Psoas muscle (tissue), 8 donors: ENCODE data around the gene PCBP3. TPM values are rescaled to one million over a fixed set of nuclear protein-coding genes. Genes with fewer than 3 reads are reported as not detected.
"Not testable (repeated sequence)": the region's sequence is repeated elsewhere in the genome, so short reads cannot be mapped to it uniquely, and the experiment has no call there.

Source experiments
- ATAC-seq, 4 donors: fragments of 200-7000 bp; cut with Tn5 transposase; one replicate each; pipeline ENCODE4 v1.9.1; 2020; ENCODE audit warnings: moderate library complexity in 3 of 4, mild to moderate bottlenecking in 2 of 4
- DNase-seq, 2 donors: peaks; one replicate each; pipeline ENCODE4 v3.0.0-alpha.2; 2020
- H3K27ac ChIP-seq: fragments of 200-600 bp; one replicate; pipeline ENCODE4 v1.8.0; 2022
- H3K27me3 ChIP-seq, 3 donors: fragments of 200-600 bp in 1 of 3; one replicate each; pipeline versions ENCODE4 v1.6.1 to v1.8.0; 2013 to 2022; ENCODE audit warnings: low read length in 2 of 3, mild to moderate bottlenecking in 2 of 3, moderate library complexity in 1 of 3; ENCODE audit not compliant: insufficient read depth in 3 of 3
- H3K36me3 ChIP-seq, 2 donors: fragments of 200-600 bp in 1 of 2; one replicate each; pipeline versions ENCODE4 v1.6.1 to v1.8.0; 2013 to 2022; ENCODE audit warnings: low read depth in 1 of 2, mild to moderate bottlenecking in 1 of 2, moderate library complexity in 1 of 2; ENCODE audit not compliant: insufficient read depth in 1 of 2
- H3K4me1 ChIP-seq: fragments of 200-600 bp; one replicate; pipeline ENCODE4 v1.8.0; 2022
- H3K4me3 ChIP-seq: fragments of 200-600 bp; one replicate; pipeline ENCODE4 v1.8.0; 2022; ENCODE audit warnings: mild to moderate bottlenecking
- H3K9me3 ChIP-seq: fragments of 200-600 bp; one replicate; pipeline ENCODE4 v1.8.0; 2022
- WGBS, 3 donors: extraction: QIAGEN DNeasy Blood & Tissue Kit; methylation state at CpG; one replicate each; pipeline versions ENCODE4 v1.1.6 to v1.1.7; 2013; 5-methylcytosine and 5-hydroxymethylcytosine counted together
- intact Hi-C, 2 donors: fragments of 100-400 bp; cut with DNase I; formaldehyde crosslinking; loops; one replicate each; pipeline versions ENCODE4 v1.11.0 to v1.14.2; 2022
- polyA plus RNA-seq, 3 donors: library from polyadenylated mRNA; stranded (reverse); fragments of 200-250 nt; gene quantifications; one replicate each; pipeline ENCODE4 v1.2.3, GENCODE V29; 2013
- total RNA-seq, 4 donors: library from RNA; stranded (reverse); fragmentation: NEBNext Ultra II Directional in 2 of 4; extraction: Animal tissue kit (Norgen Biotek cat#: 25700) in 2 of 4; gene quantifications; one replicate each; pipeline versions ENCODE4 v1.2.1 to v1.2.4, GENCODE V29; 2021 to 2023
- TF ChIP-seq, protein P1 (sequence below): fragments of 200-600 bp; IDR thresholded peaks from one replicate; pipeline ENCODE4 v1.8.0; 2022; ENCODE audit warnings: antibody characterized with exemption
- donor health status: healthy with polysubstance abuse.
- donor health status: DM: no; HTN: no; CAD: no; lungs with moderate emphysema.
- donor health status: Bipolar disorder and iron deficiency.
- donor health status: healthy.
- donor health status: DM: yes; HTN: yes; CAD: no.
- donor health status: DM: no; HTN: no; CAD: no.
- donor health status: DM: no; HTN: no; CAD: no.
- donor health status: DM: yes; HTN: yes; CAD: no.

Gene PCBP3
- total and polyA plus RNA-seq, 7 donors = 0.10 to 0.91 (median 0.33) TPM; not detected in 1

DNA sequence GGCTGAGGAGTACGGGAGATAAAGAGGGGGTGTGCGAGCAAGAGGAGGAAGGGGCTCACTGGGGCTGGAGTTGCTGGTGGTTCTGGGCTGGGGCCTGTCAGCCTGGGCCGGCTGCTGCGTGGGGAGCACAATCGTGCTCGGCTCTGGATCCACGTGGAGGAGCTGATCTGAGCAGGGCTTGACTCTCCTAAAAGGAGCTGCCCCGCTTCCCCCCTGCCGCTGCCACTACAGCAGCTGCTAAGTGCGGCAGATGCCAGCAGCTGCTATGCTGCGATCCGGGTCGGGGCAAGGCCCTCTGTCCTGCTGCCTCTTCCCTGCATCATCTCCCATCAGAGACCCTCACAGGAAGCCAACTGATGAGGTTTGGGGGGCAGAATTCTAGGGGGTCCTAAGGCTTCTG is 165.9 kb downstream of the PCBP3 start:
- TF ChIP-seq, protein P1, sequence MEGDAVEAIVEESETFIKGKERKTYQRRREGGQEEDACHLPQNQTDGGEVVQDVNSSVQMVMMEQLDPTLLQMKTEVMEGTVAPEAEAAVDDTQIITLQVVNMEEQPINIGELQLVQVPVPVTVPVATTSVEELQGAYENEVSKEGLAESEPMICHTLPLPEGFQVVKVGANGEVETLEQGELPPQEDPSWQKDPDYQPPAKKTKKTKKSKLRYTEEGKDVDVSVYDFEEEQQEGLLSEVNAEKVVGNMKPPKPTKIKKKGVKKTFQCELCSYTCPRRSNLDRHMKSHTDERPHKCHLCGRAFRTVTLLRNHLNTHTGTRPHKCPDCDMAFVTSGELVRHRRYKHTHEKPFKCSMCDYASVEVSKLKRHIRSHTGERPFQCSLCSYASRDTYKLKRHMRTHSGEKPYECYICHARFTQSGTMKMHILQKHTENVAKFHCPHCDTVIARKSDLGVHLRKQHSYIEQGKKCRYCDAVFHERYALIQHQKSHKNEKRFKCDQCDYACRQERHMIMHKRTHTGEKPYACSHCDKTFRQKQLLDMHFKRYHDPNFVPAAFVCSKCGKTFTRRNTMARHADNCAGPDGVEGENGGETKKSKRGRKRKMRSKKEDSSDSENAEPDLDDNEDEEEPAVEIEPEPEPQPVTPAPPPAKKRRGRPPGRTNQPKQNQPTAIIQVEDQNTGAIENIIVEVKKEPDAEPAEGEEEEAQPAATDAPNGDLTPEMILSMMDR = no peak
- H3K4me1 ChIP-seq = no peaks in the 10 kb centered on the region
- H3K36me3 ChIP-seq = no peaks in the 10 kb centered on the region
- no peak for ATAC-seq
- peaks cover 0 to 27% (median 4%) of the 10 kb centered on the region in 3 donors for H3K27me3 ChIP-seq
- H3K4me3 ChIP-seq = no peak overlapping the region
- no peak overlapping the region for H3K27ac ChIP-seq
- no peak for DNase-seq
- intact Hi-C loops = no loop called here
- H3K9me3 ChIP-seq = no peaks in the 10 kb centered on the region
- WGBS, 3 donors = 34 to 50% (median 37%) methylated on average over 13 of the region's 13 CpGs

- intact Hi-C loops = no loop called here
- Histone ChIP-seq H3K9me3 (no peaks in the 10 kb centered on the region), H3K27ac (no peak overlapping the region), H3K36me3 (no peaks in the 10 kb centered on the region), H3K27me3 (peaks cover 0 to 22% (median 2%) of the 10 kb centered on the region in 3 donors), H3K4me1 (no peaks in the 10 kb centered on the region), H3K4me3 (no peak overlapping the region)
- TF ChIP-seq, protein P1 = no peak
- ATAC-seq = no peak
- no peak for DNase-seq
- WGBS, 3 donors = 70 to 76% (median 71%) methylated on average over 5 of the region's 5 CpGs
Measured at GRCh38 chr21:45811136-45811535, 167.6 kb downstream of the PCBP3 start.

GRCh38 chr21:45814210-45814940 is 170.8 kb downstream of the PCBP3 start:
- ATAC-seq, H3K9me3 ChIP-seq, H3K4me1 ChIP-seq, H3K36me3 ChIP-seq, DNase-seq, H3K4me3 ChIP-seq, H3K27ac ChIP-seq, intact Hi-C loops: not testable (repeated sequence)
- H3K27me3 ChIP-seq = peaks cover 0 to 26% (median 2%) of the 10 kb centered on the region in 3 donors

DNA sequence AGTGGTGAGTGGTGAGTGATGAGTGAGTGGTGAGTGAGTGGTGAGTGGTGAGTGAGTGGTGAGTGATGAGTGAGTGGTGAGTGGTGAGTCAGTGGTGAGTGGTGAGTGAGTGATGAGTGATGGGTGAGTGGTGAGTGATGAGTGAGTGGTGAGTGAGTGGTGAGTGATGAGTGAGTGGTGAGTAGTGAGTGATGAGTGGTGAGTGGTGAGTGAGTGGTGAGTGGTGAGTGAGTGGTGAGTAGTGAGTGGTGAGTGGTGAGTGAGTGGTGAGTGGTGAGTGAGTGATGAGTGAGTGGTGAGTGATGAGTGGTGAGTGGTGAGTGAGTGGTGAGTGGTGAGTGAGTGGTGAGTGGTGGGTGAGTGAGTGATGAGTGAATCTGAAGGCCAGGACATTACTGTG is 172.3 kb downstream of the PCBP3 start:
- peaks cover 0 to 26% (median 2%) of the 10 kb centered on the region in 3 donors for H3K27me3 ChIP-seq
- H3K4me1 ChIP-seq, H3K9me3 ChIP-seq, ATAC-seq, H3K4me3 ChIP-seq, intact Hi-C loops, H3K36me3 ChIP-seq, DNase-seq, H3K27ac ChIP-seq: not testable (repeated sequence)

DNA sequence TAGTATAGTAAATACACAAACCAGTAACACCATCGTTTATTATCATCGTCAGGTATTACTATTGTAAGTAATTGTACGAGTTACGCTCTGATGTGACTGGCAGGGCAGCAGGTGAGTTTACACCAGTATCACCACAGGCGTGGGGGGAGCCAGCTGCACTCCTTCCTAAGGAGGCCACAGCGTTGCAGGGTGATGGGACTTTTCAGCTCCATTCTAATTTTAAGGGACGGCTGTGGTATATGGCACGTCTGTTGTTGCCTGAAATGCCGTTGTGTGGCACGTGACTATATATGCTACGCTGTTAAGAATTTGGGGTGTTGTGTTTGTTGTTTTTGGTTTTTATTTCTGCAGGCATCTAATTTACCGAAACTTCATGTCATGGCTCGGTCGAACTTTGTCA is 173.3 kb downstream of the PCBP3 start:
- Histone ChIP-seq H3K9me3 (no peaks in the 10 kb centered on the region), H3K27ac (no peak overlapping the region), H3K36me3 (no peaks in the 10 kb centered on the region), H3K4me3 (no peak overlapping the region), H3K27me3 (peaks cover 0 to 20% (median 4%) of the 10 kb centered on the region in 3 donors), H3K4me1 (no peaks in the 10 kb centered on the region)
- ATAC-seq = no peak
- DNase-seq = no peak
- intact Hi-C loops = no loop called here
- TF ChIP-seq, protein P1 = no peak
- WGBS, 3 donors = 83 to 87% (median 85%) methylated on average over 14 of the region's 14 CpGs

GRCh38 chr21:45817345-45817744 is 173.8 kb downstream of the PCBP3 start:
- DNase-seq = no peak

More at GRCh38 chr21:45817345-45817744, 173.8 kb downstream of the PCBP3 start:
- TF ChIP-seq, protein P1 = no peak
- WGBS, 3 donors = 62 to 70% (median 64%) methylated on average over 13 of the region's 13 CpGs
- Histone ChIP-seq H3K4me1 (no peaks in the 10 kb centered on the region), H3K27ac (no peak overlapping the region), H3K9me3 (no peaks in the 10 kb centered on the region), H3K27me3 (peaks cover 0 to 19% (median 4%) of the 10 kb centered on the region in 3 donors), H3K36me3 (no peaks in the 10 kb centered on the region), H3K4me3 (no peak overlapping the region)
- intact Hi-C loops = no loop called here
- ATAC-seq = no peak
